Hepatocyte (in vitro differentiated cells): ENCODE data around the gene PTPN3. TPM values are rescaled to one million over a fixed set of nuclear protein-coding genes. Genes with fewer than 3 reads are reported as not detected.

Experiments used
- DNase-seq: peaks from one replicate; pipeline ENCODE4 v3.0.0-alpha.2; 2016; ENCODE audit warnings: low spot score
- H2AFZ ChIP-seq: fragments of 200-600 bp; sonication (generic); 2 replicates; pipeline ENCODE4 v1.6.0; 2016; ENCODE audit warnings: antibody characterized with exemption, mild to moderate bottlenecking
- H3K27ac ChIP-seq: fragments of 200-600 bp; sonication (generic); 2 replicates; pipeline ENCODE4 v1.5.1; 2016; ENCODE audit warnings: mild to moderate bottlenecking
- H3K27me3 ChIP-seq: fragments of 200-600 bp; sonication (generic); 2 replicates; pipeline ENCODE4 v1.6.1; 2016
- H3K36me3 ChIP-seq: fragments of 200-600 bp; sonication (generic); replicated peaks from 2 replicates; pipeline ENCODE4 v1.5.1; 2016; ENCODE audit warnings: low read depth; ENCODE audit not compliant: insufficient read depth
- H3K4me1 ChIP-seq: fragments of 200-600 bp; sonication (generic); 2 replicates; pipeline ENCODE4 v1.5.1; 2016; ENCODE audit warnings: mild to moderate bottlenecking, moderate library complexity; ENCODE audit not compliant: insufficient read depth
- H3K4me2 ChIP-seq: fragments of 200-600 bp; sonication (generic); 2 replicates; pipeline ENCODE4 v1.6.0; 2016
- H3K4me3 ChIP-seq: fragments of 200-600 bp; sonication (generic); 2 replicates; pipeline ENCODE4 v1.5.1; 2016; ENCODE audit warnings: mild to moderate bottlenecking
- H3K79me2 ChIP-seq: fragments of 200-600 bp; sonication (generic); 2 replicates; pipeline ENCODE4 v1.6.0; 2017; ENCODE audit warnings: mild to moderate bottlenecking
- H3K9me2 ChIP-seq: fragments of 200-600 bp; sonication (generic); replicated peaks from 2 replicates; pipeline ENCODE4 v1.6.0; 2017; ENCODE audit warnings: mild to moderate bottlenecking; ENCODE audit not compliant: insufficient read depth
- H3K9me3 ChIP-seq: fragments of 200-600 bp; sonication (generic); 2 replicates; pipeline ENCODE4 v1.5.1; 2016; ENCODE audit warnings: low read depth, mild to moderate bottlenecking
- H4K20me1 ChIP-seq: fragments of 200-600 bp; sonication (generic); 2 replicates; pipeline ENCODE4 v1.6.0; 2016; ENCODE audit warnings: mild to moderate bottlenecking; ENCODE audit not compliant: insufficient read depth, poor library complexity, severe bottlenecking
- EZH2 ChIP-seq: fragments of 200-600 bp; sonication (generic); IDR thresholded peaks from 2 replicates; pipeline ENCODE4 v1.6.1; 2016; ENCODE audit warnings: antibody characterized with exemption, mild to moderate bottlenecking, borderline replicate concordance
- EZH2phosphoT487 ChIP-seq: fragments of 200-600 bp; sonication (generic); IDR thresholded peaks from one replicate; pipeline ENCODE4 v1.6.1; 2018; ENCODE audit warnings: antibody characterized with exemption, mild to moderate bottlenecking, low read depth, moderate library complexity; ENCODE audit not compliant: unreplicated experiment, severe bottlenecking
- WGBS: methylation state at CpG from one replicate; pipeline ENCODE4 v1.1.6; 2016; ENCODE audit warnings: low lambda C conversion rate; ENCODE audit errors: missing lambda C conversion rate; 5-methylcytosine and 5-hydroxymethylcytosine counted together
- polyA plus RNA-seq: library from polyadenylated mRNA; unstranded; fragments of >200 nt; fragmentation: Nextera tagmentation; extraction: Ambion mirVana; gene quantifications from 2 replicates; pipeline ENCODE4 v1.2.1, GENCODE V29; 2016
- total RNA-seq: library from RNA; depleted of rRNA; stranded (reverse); fragments of >200 nt; gene quantifications from 2 replicates; pipeline ENCODE4 v1.2.3, GENCODE V29; 2014
- TF ChIP-seq, protein P1 (sequence below): fragments of 200-600 bp; sonication (generic); IDR thresholded peaks from 2 replicates; pipeline ENCODE4 v1.5.1; 2016; ENCODE audit warnings: antibody characterized with exemption, mild to moderate bottlenecking; ENCODE audit not compliant: poor library complexity

The PTPN3 gene
- total and polyA plus RNA-seq, 2 experiments from 2014 or later: 4.4 to 12.1 TPM

DNA sequence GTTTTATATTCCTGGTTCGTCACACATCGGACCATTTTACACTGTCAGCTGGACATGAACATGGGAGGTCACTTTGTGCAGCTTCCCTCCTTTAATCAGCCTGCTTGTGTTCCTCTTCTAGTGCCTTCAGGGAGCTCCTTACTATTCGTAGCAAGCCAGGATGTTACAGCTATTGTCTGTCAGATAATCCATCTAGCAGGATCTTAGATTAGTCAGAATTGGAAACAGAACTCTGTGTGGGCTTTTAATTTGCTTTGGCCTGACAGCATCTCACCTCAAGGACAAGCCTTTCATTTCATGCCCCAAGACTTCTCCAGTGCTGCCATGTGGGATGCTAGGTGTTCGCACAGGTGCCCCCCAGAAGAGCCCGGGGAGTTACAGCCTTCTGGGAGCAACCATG, 147.1 kb downstream of the PTPN3 start:
- Histone ChIP-seq H3K4me2 (no peak overlapping the region), H3K27ac (no peak overlapping the region), H3K4me1 (peaks cover under 1% of the 10 kb centered on the region), H3K27me3 (no peaks in the 10 kb centered on the region), H2AFZ (no peak overlapping the region), H3K9me3 (no peaks in the 10 kb centered on the region), H3K79me2 (no peaks in the 10 kb centered on the region), H4K20me1 (no peaks in the 10 kb centered on the region), H3K36me3 (no peaks in the 10 kb centered on the region), H3K4me3 (no peak overlapping the region), H3K9me2 (no peaks in the 10 kb centered on the region)
- WGBS: 79% methylated on average over 5 of the region's 5 CpGs
- DNase-seq: no peak
- no peak for TF ChIP-seq EZH2phosphoT487
- TF ChIP-seq EZH2: no peak
- TF ChIP-seq, protein P1, sequence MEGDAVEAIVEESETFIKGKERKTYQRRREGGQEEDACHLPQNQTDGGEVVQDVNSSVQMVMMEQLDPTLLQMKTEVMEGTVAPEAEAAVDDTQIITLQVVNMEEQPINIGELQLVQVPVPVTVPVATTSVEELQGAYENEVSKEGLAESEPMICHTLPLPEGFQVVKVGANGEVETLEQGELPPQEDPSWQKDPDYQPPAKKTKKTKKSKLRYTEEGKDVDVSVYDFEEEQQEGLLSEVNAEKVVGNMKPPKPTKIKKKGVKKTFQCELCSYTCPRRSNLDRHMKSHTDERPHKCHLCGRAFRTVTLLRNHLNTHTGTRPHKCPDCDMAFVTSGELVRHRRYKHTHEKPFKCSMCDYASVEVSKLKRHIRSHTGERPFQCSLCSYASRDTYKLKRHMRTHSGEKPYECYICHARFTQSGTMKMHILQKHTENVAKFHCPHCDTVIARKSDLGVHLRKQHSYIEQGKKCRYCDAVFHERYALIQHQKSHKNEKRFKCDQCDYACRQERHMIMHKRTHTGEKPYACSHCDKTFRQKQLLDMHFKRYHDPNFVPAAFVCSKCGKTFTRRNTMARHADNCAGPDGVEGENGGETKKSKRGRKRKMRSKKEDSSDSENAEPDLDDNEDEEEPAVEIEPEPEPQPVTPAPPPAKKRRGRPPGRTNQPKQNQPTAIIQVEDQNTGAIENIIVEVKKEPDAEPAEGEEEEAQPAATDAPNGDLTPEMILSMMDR: no peak

DNA sequence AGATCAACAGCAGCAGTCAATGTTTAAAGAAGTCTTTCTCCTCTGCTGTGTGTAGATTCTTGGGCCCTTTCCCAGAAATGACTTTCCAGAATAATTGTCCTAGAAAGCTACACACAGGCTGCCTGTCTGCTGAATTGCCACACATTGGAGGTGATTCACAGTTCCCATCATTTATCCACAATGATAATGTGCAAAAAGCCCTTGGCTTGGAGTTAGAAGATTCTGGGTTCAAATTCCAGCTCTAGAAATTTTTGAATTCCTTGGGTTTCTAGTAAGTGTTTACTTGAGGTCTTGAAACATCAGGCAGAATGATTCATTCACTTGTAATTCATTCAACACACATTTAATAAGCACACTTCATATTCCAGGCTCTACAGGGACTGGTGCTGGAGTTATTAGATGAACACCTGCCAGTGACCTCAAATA, 148.7 kb downstream of the PTPN3 start:
- Histone ChIP-seq H2AFZ (no peak overlapping the region), H3K9me2 (no peaks in the 10 kb centered on the region), H3K27me3 (no peaks in the 10 kb centered on the region), H3K79me2 (no peaks in the 10 kb centered on the region), H3K27ac (peak overlapping the region; percentile 18), H3K4me3 (no peak overlapping the region), H4K20me1 (no peaks in the 10 kb centered on the region), H3K36me3 (no peaks in the 10 kb centered on the region), H3K9me3 (no peaks in the 10 kb centered on the region), H3K4me2 (no peak overlapping the region), H3K4me1 (peaks cover 12% of the 10 kb centered on the region)
- no peak for TF ChIP-seq EZH2
- TF ChIP-seq, protein P1: no peak
- TF ChIP-seq EZH2phosphoT487: no peak
- peak; percentile 53 for DNase-seq

DNA sequence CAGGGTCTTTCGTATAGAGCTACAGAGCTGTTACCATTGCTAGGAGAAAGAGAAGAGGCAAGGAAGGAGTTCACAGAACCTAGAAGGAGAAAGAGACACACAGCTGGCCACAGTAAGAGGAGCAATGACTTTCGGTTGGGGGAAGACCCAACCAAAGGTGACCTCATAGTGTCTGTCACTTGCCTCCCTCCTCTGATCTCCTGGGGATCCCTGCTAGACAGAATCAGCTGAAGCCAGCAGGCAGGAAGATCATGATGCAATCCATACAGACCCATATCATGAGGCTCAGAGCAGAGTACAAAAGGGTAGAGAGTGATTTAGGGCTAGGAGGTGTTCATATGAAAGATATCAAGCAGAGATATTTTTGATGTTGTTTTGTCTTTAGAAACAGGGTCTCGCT, 151.2 kb downstream of the PTPN3 start:
- TF ChIP-seq EZH2phosphoT487 (no peak), EZH2 (no peak)
- TF ChIP-seq, protein P1: no peak
- Histone ChIP-seq H3K27me3 (no peaks in the 10 kb centered on the region), H3K9me3 (no peaks in the 10 kb centered on the region), H3K9me2 (no peaks in the 10 kb centered on the region), H3K4me2 (no peak overlapping the region), H3K79me2 (no peaks in the 10 kb centered on the region), H2AFZ (no peak overlapping the region), H3K4me3 (no peak overlapping the region), H3K36me3 (no peaks in the 10 kb centered on the region), H4K20me1 (no peaks in the 10 kb centered on the region), H3K27ac (no peak overlapping the region), H3K4me1 (peaks cover 12% of the 10 kb centered on the region)
- WGBS: 90% methylated on average over 3 of the region's 3 CpGs
- DNase-seq: peak; percentile 15

DNA sequence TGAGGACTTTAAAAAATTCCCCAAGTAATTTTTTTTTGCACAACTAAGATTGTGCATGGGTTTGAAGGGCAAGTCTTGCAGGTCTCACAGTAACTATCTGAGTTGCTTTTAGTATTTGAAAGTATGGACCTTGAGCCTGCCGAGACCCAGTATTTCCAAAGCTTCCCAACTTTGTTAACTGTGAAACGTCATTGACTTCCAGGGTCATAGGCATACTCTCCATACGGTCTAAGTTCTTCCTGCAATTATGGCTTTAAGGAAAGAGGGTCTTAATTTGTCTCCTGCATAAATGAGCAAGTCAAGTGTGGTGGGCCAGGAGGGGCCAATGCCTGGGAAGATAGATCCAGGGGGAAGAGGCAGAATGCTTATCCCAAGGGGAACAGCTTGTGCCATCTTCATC, 153.2 kb downstream of the PTPN3 start:
- DNase-seq: no peak
- WGBS: 79% methylated on average over 3 of the region's 3 CpGs
- no peak overlapping the region for H3K4me3 ChIP-seq
- no peaks in the 10 kb centered on the region for H3K27me3 ChIP-seq
- H3K4me1 ChIP-seq: peaks cover 12% of the 10 kb centered on the region
- no peaks in the 10 kb centered on the region for H3K9me2 ChIP-seq
- no peak for TF ChIP-seq EZH2phosphoT487
- TF ChIP-seq EZH2: no peak
- TF ChIP-seq, protein P1: no peak
- no peaks in the 10 kb centered on the region for H3K79me2 ChIP-seq
- no peaks in the 10 kb centered on the region for H4K20me1 ChIP-seq
- H2AFZ ChIP-seq: no peak overlapping the region
- no peaks in the 10 kb centered on the region for H3K9me3 ChIP-seq
- peak overlapping the region; percentile 75 for H3K27ac ChIP-seq
- no peaks in the 10 kb centered on the region for H3K36me3 ChIP-seq
- H3K4me2 ChIP-seq: peak overlapping the region; percentile 43
